Measurements from ENCODE around the gene OR2J3. TPM values are rescaled to one million over a fixed set of nuclear protein-coding genes. Genes with fewer than 3 reads are reported as not detected.
"Not testable (repeated sequence)": the region's sequence is repeated elsewhere in the genome, so short reads cannot be mapped to it uniquely, and the experiment has no call there.

The OR2J3 gene
- total RNA-seq, 1 experiment from 2014 or later: not detected

GRCh38 chr6:29146179-29146578, 38.3 kb downstream of the OR2J3 start:
- intact Hi-C loops (cut with micrococcal nuclease; ENCODE audit: unreplicated experiment) (no loop called here), in situ Hi-C loops (cut with HindIII; ENCODE audit: low pct_unique_long_range_greater_than_20kb, low sequenced_read_pairs) (no loop called here)
- no TSS peak for BruUV-seq (replicated peaks)
- H3K27me3 ChIP-seq (ENCODE audit: control insufficient read depth, insufficient read depth, low read length): no peaks in the 10 kb centered on the region
- TF ChIP-seq CTCF (IDR thresholded peaks at IDR 0.05) (no peak), POLR2AphosphoS5 (IDR thresholded peaks at IDR 0.05; ENCODE audit: low read depth, low read length) (no peak)
- POLR2A ChIA-PET: no interaction called here
- H3K4me3 ChIP-seq (ENCODE audit: low read depth in 2 of 2, low read length in 2 of 2): no peak overlapping the region
- H3K4me1 ChIP-seq (ENCODE audit: control insufficient read depth, insufficient read depth, low read length): no peaks in the 10 kb centered on the region
- CTCF ChIA-PET: no interaction called here
- no peak for DNase-seq (ENCODE audit: low read depth, low spot score)
- no peaks in the 10 kb centered on the region for H3K36me3 ChIP-seq (ENCODE audit: control insufficient read depth, insufficient read depth, low read length)
- ATAC-seq: no peak
- H3K9me3 ChIP-seq (ENCODE audit: control insufficient read depth, insufficient read depth, low read depth, low read length): no peaks in the 10 kb centered on the region
- H3K27ac ChIP-seq (ENCODE audit: low read length): no peak overlapping the region

- Histone ChIP-seq H3K27me3 (ENCODE audit: control insufficient read depth, insufficient read depth, low read length) (no peaks in the 10 kb centered on the region), H3K4me3 (ENCODE audit: low read depth in 2 of 2, low read length in 2 of 2) (no peak overlapping the region), H3K36me3 (ENCODE audit: control insufficient read depth, insufficient read depth, low read length) (no peaks in the 10 kb centered on the region), H3K4me1 (ENCODE audit: control insufficient read depth, insufficient read depth, low read length) (no peaks in the 10 kb centered on the region), H3K9me3 (ENCODE audit: control insufficient read depth, insufficient read depth, low read depth, low read length) (no peaks in the 10 kb centered on the region), H3K27ac (ENCODE audit: low read length) (no peak overlapping the region)
- intact Hi-C loops (cut with micrococcal nuclease; ENCODE audit: unreplicated experiment) (no loop called here), in situ Hi-C loops (cut with HindIII; ENCODE audit: low pct_unique_long_range_greater_than_20kb, low sequenced_read_pairs) (no loop called here)
- no TSS peak for BruUV-seq (replicated peaks)
- DNase-seq (ENCODE audit: low read depth, low spot score) (no peak), ATAC-seq (no peak)
- TF ChIP-seq SIN3A (IDR thresholded peaks at IDR 0.05; ENCODE audit: borderline replicate concordance, insufficient read depth, low read depth, low read length): no peak
- TF ChIP-seq REST (IDR thresholded peaks at IDR 0.05; ENCODE audit: insufficient read depth in 1 of 2, low read depth in 2 of 2, low read length in 1 of 2): no peak
- no peak for TF ChIP-seq CTCF (IDR thresholded peaks at IDR 0.05)
- no peak for TF ChIP-seq POLR2AphosphoS5 (IDR thresholded peaks at IDR 0.05; ENCODE audit: low read depth, low read length)
- no peak for TF ChIP-seq TCF7L2 (IDR thresholded peaks at IDR 0.05; ENCODE audit: low read depth, low read length)
- ChIA-PET POLR2A (no interaction called here), CTCF (no interaction called here)
These were observed 39.2 kb downstream of the OR2J3 start for GRCh38 chr6:29147074-29147473.

- H3K4me3 ChIP-seq (ENCODE audit: low read depth in 2 of 2, low read length in 2 of 2); CTCF ChIA-PET; DNase-seq (ENCODE audit: low read depth, low spot score); H3K9me3 ChIP-seq (ENCODE audit: control insufficient read depth, insufficient read depth, low read depth, low read length); BruUV-seq (replicated peaks); H3K36me3 ChIP-seq (ENCODE audit: control insufficient read depth, insufficient read depth, low read length); H3K27ac ChIP-seq (ENCODE audit: low read length); ATAC-seq; intact Hi-C loops (cut with micrococcal nuclease; ENCODE audit: unreplicated experiment); in situ Hi-C loops (cut with HindIII; ENCODE audit: low pct_unique_long_range_greater_than_20kb, low sequenced_read_pairs); POLR2A ChIA-PET; H3K27me3 ChIP-seq (ENCODE audit: control insufficient read depth, insufficient read depth, low read length); H3K4me1 ChIP-seq (ENCODE audit: control insufficient read depth, insufficient read depth, low read length): not testable (repeated sequence)
These were observed 41.6 kb downstream of the OR2J3 start for GRCh38 chr6:29149444-29149843.
